GM21367 (cell line): ENCODE measurements around the gene OSMR.

Experiments used
- ATAC-seq: cut with Tn5 transposase; IDR thresholded peaks from one replicate; pipeline ENCODE4 v1.9.1; 2021; ENCODE audit not compliant: unreplicated experiment

The OSMR gene

DNA sequence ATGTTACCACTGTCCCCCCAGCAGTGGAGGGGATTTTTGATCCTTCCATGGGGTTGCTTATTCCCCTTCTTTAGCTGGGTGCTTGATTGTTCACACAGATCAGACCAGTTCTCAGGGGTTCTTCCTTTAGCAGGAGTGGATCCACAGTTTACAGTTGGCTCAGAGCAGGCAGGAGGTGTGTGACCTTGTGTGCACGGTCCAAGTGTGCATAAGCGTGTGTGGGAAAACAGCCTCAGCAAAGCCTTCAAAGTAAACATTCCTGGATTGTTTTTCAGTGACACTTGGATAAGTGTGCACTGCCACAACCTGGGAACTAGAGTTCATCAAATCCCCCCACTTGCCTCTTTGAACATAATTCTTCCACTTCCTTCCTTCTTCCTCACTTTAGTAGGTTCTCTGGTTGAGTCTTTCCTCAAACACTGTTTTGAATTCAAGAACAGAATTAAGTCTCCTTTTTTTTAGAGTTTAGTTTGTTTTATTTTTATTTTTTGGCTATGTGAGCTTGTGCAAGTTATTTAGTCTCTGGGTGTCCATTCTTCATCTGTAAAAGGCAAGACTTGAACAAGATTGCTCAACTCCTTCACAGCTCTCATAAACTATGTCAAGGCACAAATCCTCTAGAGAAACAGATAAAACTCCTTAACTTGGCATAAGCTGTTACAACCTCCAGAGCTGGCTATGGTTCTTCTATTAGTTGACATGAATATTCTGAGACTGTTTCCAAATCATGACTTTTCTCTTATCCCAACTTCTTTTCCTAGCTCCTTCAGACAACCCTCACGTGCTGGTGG, 78.0 kb downstream of the OSMR start:
- ATAC-seq, result no peak

- ATAC-seq, result no peak
Observed at GRCh38 chr5:38925154-38925925, 79.5 kb downstream of the OSMR start.

- ATAC-seq, result no peak
Observed at GRCh38 chr5:38926121-38926520, 80.3 kb downstream of the OSMR start.

DNA sequence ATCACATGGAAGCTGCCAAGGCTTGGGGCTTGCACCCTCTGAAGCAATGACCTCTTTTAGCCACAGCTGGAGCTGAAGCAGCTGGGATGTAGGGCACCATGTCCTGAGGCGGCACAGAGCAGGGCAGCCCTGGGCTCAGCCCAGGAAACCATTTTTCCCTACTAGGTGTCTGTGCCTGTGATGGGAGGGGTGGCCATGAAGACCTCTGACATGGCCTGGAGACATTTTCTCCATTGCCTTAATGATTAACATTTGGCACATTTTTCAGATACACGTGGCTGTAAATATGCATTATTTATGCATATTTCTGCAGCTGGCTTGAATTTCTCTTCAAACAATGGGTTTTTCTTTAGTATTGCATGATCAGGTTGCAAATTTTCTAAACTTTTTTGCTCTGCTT, 81.7 kb downstream of the OSMR start:
- ATAC-seq, result no peak

DNA sequence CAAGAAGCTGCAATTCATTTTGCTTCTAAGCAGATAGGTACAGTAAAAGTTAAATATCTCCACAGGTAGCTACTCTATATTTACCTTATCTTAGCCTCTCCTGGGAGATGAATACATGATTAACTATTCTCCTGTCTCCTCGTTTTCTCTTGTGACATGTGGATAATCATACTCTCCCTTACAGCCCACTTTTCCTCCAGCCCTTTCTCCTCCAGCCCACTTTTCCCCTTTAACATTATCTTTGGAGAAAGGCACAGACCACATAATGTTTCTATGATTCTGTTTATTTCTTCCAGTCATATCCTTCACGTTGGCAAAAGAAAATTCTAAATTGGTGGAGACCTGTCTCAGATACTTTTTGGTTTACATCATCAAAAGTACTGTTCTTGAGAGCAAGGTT, 84.0 kb downstream of the OSMR start:
- no peak for ATAC-seq

DNA sequence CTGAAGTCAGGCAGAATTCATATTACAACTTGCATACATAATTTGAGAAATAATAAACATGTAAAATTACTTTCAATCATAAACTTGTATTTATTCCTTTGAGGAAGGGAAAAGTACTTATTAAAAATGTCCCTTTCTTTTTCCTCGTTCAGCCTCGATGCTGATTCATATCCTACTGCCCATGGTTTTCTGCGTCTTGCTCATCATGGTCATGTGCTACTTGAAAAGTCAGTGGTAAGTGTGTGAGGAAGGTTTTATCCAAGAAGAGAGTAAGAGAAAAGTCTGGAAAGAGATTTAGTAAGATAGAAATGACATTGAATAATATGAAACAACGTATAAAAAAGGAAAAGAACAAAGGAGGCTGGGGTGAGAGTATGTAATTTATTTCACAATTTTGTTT, 85.9 kb downstream of the OSMR start:
- ATAC-seq, result no peak

DNA sequence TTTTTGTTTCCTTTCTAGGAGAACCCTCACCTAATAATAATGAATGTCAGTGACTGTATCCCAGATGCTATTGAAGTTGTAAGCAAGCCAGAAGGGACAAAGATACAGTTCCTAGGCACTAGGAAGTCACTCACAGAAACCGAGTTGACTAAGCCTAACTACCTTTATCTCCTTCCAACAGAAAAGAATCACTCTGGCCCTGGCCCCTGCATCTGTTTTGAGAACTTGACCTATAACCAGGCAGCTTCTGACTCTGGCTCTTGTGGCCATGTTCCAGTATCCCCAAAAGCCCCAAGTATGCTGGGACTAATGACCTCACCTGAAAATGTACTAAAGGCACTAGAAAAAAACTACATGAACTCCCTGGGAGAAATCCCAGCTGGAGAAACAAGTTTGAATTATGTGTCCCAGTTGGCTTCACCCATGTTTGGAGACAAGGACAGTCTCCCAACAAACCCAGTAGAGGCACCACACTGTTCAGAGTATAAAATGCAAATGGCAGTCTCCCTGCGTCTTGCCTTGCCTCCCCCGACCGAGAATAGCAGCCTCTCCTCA, 87.1 kb downstream of the OSMR start:
- ATAC-seq, result no peak

- ATAC-seq, result no peak
Observed at GRCh38 chr5:38935437-38935836, 89.6 kb downstream of the OSMR start.

DNA sequence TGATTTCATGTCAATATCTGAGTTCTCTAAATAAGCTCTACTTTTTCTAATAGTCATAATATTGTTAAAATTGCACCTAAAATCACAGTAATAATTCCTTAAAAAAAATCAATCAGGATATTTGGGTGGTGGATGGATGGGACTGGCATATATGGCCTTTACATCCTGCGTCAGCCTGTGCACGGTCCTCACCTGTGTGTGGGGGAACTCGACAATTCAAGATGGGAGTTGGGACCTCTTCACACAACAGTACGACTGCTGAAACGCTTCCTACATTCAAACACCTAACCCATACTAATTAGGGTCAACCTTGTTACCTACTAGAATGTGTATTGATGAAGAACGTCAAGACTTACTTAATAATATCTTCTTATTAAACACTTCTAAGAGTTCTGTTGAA, 90.5 kb downstream of the OSMR start:
- ATAC-seq, result no peak

- no peak for ATAC-seq
Observed at GRCh38 chr5:38938424-38938823, 92.6 kb downstream of the OSMR start.

GRCh38 chr5:38938973-38939372, 93.2 kb downstream of the OSMR start:
- ATAC-seq, result no peak

GRCh38 chr5:38940230-38940858, 94.5 kb downstream of the OSMR start:
- no peak for ATAC-seq

DNA sequence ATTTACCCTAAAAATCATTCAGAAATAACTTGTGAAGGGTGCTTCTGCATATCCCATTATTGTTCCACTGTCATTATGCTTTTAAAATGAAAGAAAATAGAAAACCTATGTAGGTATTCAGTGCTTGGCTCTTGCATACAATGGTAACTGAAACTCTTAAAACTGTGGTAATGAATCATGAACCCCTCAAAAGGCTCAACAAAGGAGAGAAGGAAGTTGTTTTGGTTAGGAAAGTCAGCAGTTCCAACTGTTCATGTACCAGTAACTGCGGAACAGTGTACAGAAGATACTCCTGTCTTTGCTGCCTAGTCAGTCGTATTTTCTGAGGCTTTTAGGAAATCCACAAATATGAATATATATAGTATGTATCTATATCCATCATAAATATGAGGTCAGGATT, 96.1 kb downstream of the OSMR start:
- no peak for ATAC-seq

GRCh38 chr5:38944282-38944681, 98.5 kb downstream of the OSMR start:
- no peak for ATAC-seq

- ATAC-seq, result no peak
Observed at GRCh38 chr5:38948501-38948900, 102.7 kb downstream of the OSMR start.

DNA sequence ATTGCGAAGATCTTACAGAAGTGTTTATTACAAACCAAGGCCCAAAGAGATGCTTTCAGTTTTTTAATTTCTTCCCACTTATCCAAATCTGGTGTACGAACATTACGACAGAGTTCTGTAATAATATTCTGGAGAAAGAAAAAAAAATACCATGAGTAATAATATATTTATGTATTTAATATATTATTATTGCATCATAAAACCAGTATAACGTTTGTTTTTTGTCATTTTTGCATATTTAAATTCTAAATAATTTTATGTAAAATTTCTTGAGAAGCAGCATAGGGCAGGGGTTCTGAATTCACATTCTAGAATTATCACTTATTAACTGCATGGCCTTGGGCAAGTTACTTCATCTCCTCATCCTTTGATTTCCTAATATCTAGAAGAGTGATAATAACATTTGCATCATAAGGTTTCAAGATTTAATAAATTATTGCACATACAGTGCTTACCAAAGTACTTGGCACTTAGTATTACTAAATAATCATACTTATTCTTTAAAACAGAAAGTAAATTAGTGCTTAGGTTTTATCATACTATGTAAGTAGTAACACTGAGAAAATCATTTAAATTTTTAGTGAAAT, 107.7 kb downstream of the OSMR start:
- no peak for ATAC-seq

GRCh38 chr5:38961691-38962090, 115.9 kb downstream of the OSMR start:
- ATAC-seq, result no peak

GRCh38 chr5:38968665-38969064, 122.9 kb downstream of the OSMR start:
- no peak for ATAC-seq

GRCh38 chr5:38978036-38978435, 132.2 kb downstream of the OSMR start:
- ATAC-seq, result no peak

DNA sequence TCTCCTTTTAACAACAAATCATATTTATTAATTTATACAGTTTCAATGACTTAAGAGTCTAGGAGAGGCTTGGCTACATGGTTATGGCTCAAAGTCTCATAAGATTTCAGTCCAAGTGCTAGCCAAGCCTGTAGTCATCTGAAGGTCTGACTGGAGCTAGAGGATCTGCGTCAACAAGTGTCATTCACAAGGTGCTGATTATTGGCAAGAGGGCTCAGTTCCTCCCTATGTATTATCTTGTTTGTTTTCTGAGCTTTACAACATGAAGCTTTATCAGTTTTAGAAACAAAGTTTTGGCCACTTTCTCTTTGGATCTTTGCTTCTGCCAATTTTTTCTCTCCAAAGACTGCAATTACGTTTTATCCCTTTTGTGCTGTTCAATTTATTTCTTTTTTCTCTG, 133.7 kb downstream of the OSMR start:
- no peak for ATAC-seq
